Thoracic aorta (tissue), 2 donors: Measurements from ENCODE around the gene RNF149. TPM values are rescaled to one million over a fixed set of nuclear protein-coding genes. Genes with fewer than 3 reads are reported as not detected.

Source experiments
- ATAC-seq: fragments of 150-250 bp; one replicate; pipeline ENCODE4 v1.8.0; 2017; ENCODE audit warnings: low read depth; ENCODE audit not compliant: insufficient number of reproducible peaks, low FRiP score
- DNase-seq: peaks from one replicate; pipeline ENCODE4 v3.0.0-alpha.2; 2020; ENCODE audit warnings: low spot score
- H3K27ac ChIP-seq, 2 donors: fragments of 200-600 bp; sonication (generic); 1 replicate in 1 of 2; 2 replicates in 1 of 2; pipeline ENCODE4 v1.5.1; 2016; ENCODE audit warnings: mild to moderate bottlenecking in 2 of 2, moderate library complexity in 2 of 2
- H3K27me3 ChIP-seq: fragments of 200-600 bp; sonication (generic); replicated peaks from 2 replicates; pipeline ENCODE4 v1.6.0; 2016; ENCODE audit warnings: mild to moderate bottlenecking; ENCODE audit not compliant: insufficient read depth
- H3K36me3 ChIP-seq: fragments of 200-600 bp; sonication (generic); one replicate; pipeline ENCODE4 v1.5.1; 2016
- H3K4me1 ChIP-seq, 2 donors: fragments of 200-600 bp; sonication (generic); 1 replicate in 1 of 2; 2 replicates in 1 of 2; pipeline versions ENCODE4 v1.5.1 to v1.6.0; 2016; ENCODE audit warnings: low read depth in 2 of 2, mild to moderate bottlenecking in 1 of 2; ENCODE audit not compliant: control insufficient read depth in 1 of 2
- H3K4me3 ChIP-seq: fragments of 200-600 bp; sonication (generic); 2 replicates; pipeline ENCODE4 v1.5.1; 2016; ENCODE audit warnings: mild to moderate bottlenecking
- H3K9me3 ChIP-seq: fragments of 200-600 bp; sonication (generic); 2 replicates; pipeline ENCODE4 v1.5.1; 2016
- total RNA-seq, 2 donors: library from RNA; depleted of rRNA; stranded (reverse); fragments of >200 nt; gene quantifications; one replicate each; pipeline versions ENCODE4 v1.1.0 to v1.2.3, GENCODE V29; 2016
- TF ChIP-seq, protein P1 (sequence below): fragments of 200-600 bp; sonication (generic); IDR thresholded peaks from one replicate; pipeline ENCODE4 v1.5.1; 2019; ENCODE audit warnings: antibody characterized with exemption

RNF149 gene
- total RNA-seq, 2 donors from 2014 or later = 106 to 152 TPM

GRCh38 chr2:101340141-101340551 lies 31.6 kb upstream of the RNF149 start:
- Histone ChIP-seq H3K36me3 (no peaks in the 10 kb centered on the region), H3K27me3 (no peaks in the 10 kb centered on the region), H3K4me1 (no peaks in the 10 kb centered on the region), H3K27ac (no peak overlapping the region), H3K9me3 (no peaks in the 10 kb centered on the region), H3K4me3 (no peak overlapping the region)
- ATAC-seq (no peak), DNase-seq (no peak)
- TF ChIP-seq, protein P1, sequence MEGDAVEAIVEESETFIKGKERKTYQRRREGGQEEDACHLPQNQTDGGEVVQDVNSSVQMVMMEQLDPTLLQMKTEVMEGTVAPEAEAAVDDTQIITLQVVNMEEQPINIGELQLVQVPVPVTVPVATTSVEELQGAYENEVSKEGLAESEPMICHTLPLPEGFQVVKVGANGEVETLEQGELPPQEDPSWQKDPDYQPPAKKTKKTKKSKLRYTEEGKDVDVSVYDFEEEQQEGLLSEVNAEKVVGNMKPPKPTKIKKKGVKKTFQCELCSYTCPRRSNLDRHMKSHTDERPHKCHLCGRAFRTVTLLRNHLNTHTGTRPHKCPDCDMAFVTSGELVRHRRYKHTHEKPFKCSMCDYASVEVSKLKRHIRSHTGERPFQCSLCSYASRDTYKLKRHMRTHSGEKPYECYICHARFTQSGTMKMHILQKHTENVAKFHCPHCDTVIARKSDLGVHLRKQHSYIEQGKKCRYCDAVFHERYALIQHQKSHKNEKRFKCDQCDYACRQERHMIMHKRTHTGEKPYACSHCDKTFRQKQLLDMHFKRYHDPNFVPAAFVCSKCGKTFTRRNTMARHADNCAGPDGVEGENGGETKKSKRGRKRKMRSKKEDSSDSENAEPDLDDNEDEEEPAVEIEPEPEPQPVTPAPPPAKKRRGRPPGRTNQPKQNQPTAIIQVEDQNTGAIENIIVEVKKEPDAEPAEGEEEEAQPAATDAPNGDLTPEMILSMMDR = no peak

DNA sequence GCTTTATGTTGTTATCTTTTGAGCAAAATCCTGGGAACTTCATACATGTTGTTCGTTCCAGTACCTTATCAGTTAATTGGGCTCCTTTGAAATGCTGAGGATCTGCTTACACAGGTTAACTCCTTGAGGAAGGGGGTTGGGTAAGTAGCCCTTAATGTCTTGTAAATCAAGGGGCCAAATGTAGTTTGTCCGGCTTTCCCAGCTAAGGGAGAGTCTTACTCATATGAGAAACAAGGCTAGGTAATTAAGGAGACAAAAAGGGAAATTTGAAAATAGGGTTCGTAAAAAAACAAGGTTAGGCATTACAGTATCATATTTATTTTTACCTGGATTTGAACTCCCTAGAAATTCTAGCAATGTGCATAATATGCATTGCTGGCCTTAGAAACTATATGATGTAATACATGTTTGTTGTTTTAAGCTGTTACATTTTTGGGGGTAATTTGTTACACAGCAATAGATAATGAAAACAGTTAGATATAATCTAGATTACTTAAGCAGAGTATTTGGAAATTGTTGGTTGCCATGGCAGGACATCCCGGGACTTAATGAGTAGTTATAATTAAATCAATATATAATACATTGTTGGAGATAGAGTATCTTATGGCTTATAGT lies 30.9 kb upstream of the RNF149 start:
- Histone ChIP-seq H3K9me3 (no peaks in the 10 kb centered on the region), H3K36me3 (no peaks in the 10 kb centered on the region), H3K4me1 (no peaks in the 10 kb centered on the region), H3K27me3 (no peaks in the 10 kb centered on the region), H3K4me3 (no peak overlapping the region), H3K27ac (no peak overlapping the region)
- DNase-seq = no peak
- no peak for ATAC-seq
- TF ChIP-seq, protein P1 = no peak

DNA sequence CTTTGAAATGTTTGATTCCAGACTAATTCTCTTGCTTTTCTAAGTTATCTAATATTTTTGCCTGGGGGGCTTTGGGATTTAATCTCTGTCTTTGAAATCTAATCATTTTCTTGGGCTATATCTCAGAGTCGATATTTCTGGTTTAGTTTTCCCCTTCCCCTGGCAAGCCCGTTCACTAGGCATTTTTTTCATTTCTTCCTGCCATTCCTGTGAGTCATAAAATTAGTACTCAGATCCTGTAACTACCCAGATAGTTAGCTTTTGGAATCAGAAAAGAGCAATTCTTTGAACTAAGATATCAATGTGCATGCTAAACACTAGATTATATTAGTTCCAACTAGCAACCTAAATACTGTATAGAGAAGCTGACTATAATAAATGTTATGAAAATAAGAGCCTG lies 29.4 kb upstream of the RNF149 start:
- DNase-seq (no peak), ATAC-seq (no peak)
- Histone ChIP-seq H3K27me3 (no peaks in the 10 kb centered on the region), H3K4me1 (no peaks in the 10 kb centered on the region), H3K36me3 (no peaks in the 10 kb centered on the region), H3K27ac (no peak overlapping the region), H3K9me3 (no peaks in the 10 kb centered on the region), H3K4me3 (no peak overlapping the region)
- TF ChIP-seq, protein P1 = no peak

GRCh38 chr2:101332885-101333766 lies 24.6 kb upstream of the RNF149 start:
- no peaks in the 10 kb centered on the region for H3K36me3 ChIP-seq
- ATAC-seq = no peak
- TF ChIP-seq, protein P1 = no peak

GRCh38 chr2:101331202-101331601 lies 22.7 kb upstream of the RNF149 start:
- Histone ChIP-seq H3K4me1 (peaks cover 6 to 10% of the 10 kb centered on the region in 2 donors), H3K4me3 (no peak overlapping the region), H3K27ac (no peak overlapping the region), H3K27me3 (no peaks in the 10 kb centered on the region), H3K9me3 (no peaks in the 10 kb centered on the region), H3K36me3 (no peaks in the 10 kb centered on the region)
- TF ChIP-seq, protein P1 = no peak
- ATAC-seq (no peak), DNase-seq (no peak)

More at GRCh38 chr2:101332885-101333766, 24.6 kb upstream of the RNF149 start:
- Histone ChIP-seq H3K4me3 (no peak overlapping the region), H3K27ac (no peak overlapping the region), H3K9me3 (no peaks in the 10 kb centered on the region), H3K27me3 (no peaks in the 10 kb centered on the region), H3K4me1 (peaks cover 2 to 10% of the 10 kb centered on the region in 2 donors)
- no peak for DNase-seq
